SU-DHL-6 (cell line): ENCODE measurements around the gene NFE2L1.
"Not testable (repeated sequence)": the region's sequence is repeated elsewhere in the genome, so short reads cannot be mapped to it uniquely, and the experiment has no call there.

ENCODE experiments used
- CTCF ChIP-seq: fragments of 200-600 bp; sonication (generic); IDR thresholded peaks from one replicate; pipeline ENCODE4 v1.5.1; 2017; ENCODE audit warnings: antibody characterized with exemption, mild to moderate bottlenecking, low read length, moderate library complexity; ENCODE audit not compliant: insufficient read depth, poor library complexity, severe bottlenecking
- EZH2phosphoT487 ChIP-seq: fragments of 200-600 bp; sonication (generic), shearing (Covaris generic); conservative IDR thresholded peaks from 2 replicates; pipeline ENCODE4 v1.6.1; 2018; ENCODE audit warnings: mild to moderate bottlenecking, antibody characterized with exemption, low read length, moderate library complexity, mixed read lengths

GRCh38 chr17:48017817-48018158 is 30.4 kb upstream of the NFE2L1 start:
- not testable (repeated sequence) for TF ChIP-seq CTCF, EZH2phosphoT487
